H1 (cell line): ENCODE measurements around the gene MZF1. TPM values are rescaled to one million over a fixed set of nuclear protein-coding genes. Genes with fewer than 3 reads are reported as not detected.

Experiments used
- CTCF ChIA-PET: fragments of 300-600 bp; sonication (Branson Sonifier 250); formaldehyde crosslinking; loops from one replicate; lab custom pipeline; 2021; ENCODE audit not compliant: partially characterized antibody; lab: Charles Lee
- POLR2A ChIA-PET: fragments of 300-600 bp; sonication (Branson Sonifier 250); formaldehyde crosslinking; loops from one replicate; lab custom pipeline; 2021; ENCODE audit warnings: inconsistent platforms; ENCODE audit not compliant: partially characterized antibody; lab: Charles Lee
- DNase-seq, 2 experiments: peaks; one replicate each; pipeline versions ENCODE4 v3.0.0 to v3.0.0-alpha.2; 2010 to 2022; ENCODE audit warnings: low spot score in 2 of 2, low read depth in 1 of 2, mixed read lengths in 1 of 2
- FAIRE-seq: peaks from 2 replicates; lab custom pipeline; 2011; peaks lifted over from hg19 to GRCh38; lab: Jason Lieb, UNC
- H2AFZ ChIP-seq: 2 replicates; pipeline ENCODE4 v1.8.1; 2012; ENCODE audit warnings: low read length, inconsistent platforms
- H2AK5ac ChIP-seq: 2 replicates; pipeline ENCODE4 v1.6.1; 2013; ENCODE audit warnings: low read depth, low read length
- H2BK120ac ChIP-seq: replicated peaks from 2 replicates; pipeline ENCODE3; 2013; ENCODE audit warnings: low read depth, low read length, inconsistent platforms
- H2BK12ac ChIP-seq: 2 replicates; pipeline ENCODE4 v1.6.1; 2013; ENCODE audit warnings: low read depth, low read length
- H2BK15ac ChIP-seq: 2 replicates; pipeline ENCODE4 v1.6.1; 2013; ENCODE audit warnings: low read length
- H2BK20ac ChIP-seq: 2 replicates; pipeline ENCODE4 v1.6.1; 2013; ENCODE audit warnings: low read length
- H2BK5ac ChIP-seq: 2 replicates; pipeline ENCODE4 v1.6.1; 2013; ENCODE audit warnings: low read depth, low read length
- H3K14ac ChIP-seq: 2 replicates; pipeline ENCODE4 v1.6.1; 2013; ENCODE audit warnings: inconsistent platforms; ENCODE audit not compliant: insufficient read length
- H3K18ac ChIP-seq: 2 replicates; pipeline ENCODE4 v1.6.1; 2013; ENCODE audit warnings: low read length; ENCODE audit errors: extremely low read depth
- H3K23ac ChIP-seq: 2 replicates; pipeline ENCODE4 v1.6.1; 2013; ENCODE audit warnings: inconsistent platforms; ENCODE audit not compliant: insufficient read length
- H3K23me2 ChIP-seq: 2 replicates; pipeline ENCODE4 v1.6.1; 2013; ENCODE audit warnings: low read depth, low read length
- H3K27ac ChIP-seq: 2 replicates; pipeline ENCODE4 v1.6.1; 2011; ENCODE audit warnings: low read depth, low read length, inconsistent platforms
- H3K27me3 ChIP-seq, 4 experiments: replicated peaks in 1 of 4; 1 replicate in 1 of 4; 2 replicates in 3 of 4; pipeline versions ENCODE4 v1.6.1 to v1.8.1; 2011 to 2013; ENCODE audit warnings: low read length in 3 of 4, mild to moderate bottlenecking in 3 of 4, inconsistent platforms in 2 of 4, mixed read lengths in 2 of 4, moderate library complexity in 1 of 4; ENCODE audit not compliant: control insufficient read depth in 3 of 4, insufficient read depth in 3 of 4; ENCODE audit errors: extremely low read depth in 1 of 4
- H3K36me3 ChIP-seq, 4 experiments: 2 replicates each; pipeline versions ENCODE4 v1.6.1 to v1.8.1; 2011 to 2013; ENCODE audit warnings: mild to moderate bottlenecking in 4 of 4, low read length in 3 of 4, moderate library complexity in 2 of 4, control low read depth in 1 of 4, inconsistent platforms in 1 of 4; ENCODE audit not compliant: insufficient read depth in 4 of 4, control insufficient read depth in 2 of 4
- H3K4ac ChIP-seq: replicated peaks from 2 replicates; pipeline ENCODE3; 2013; ENCODE audit warnings: low read length, low read depth, mixed read lengths, inconsistent platforms; ENCODE audit not compliant: insufficient read length
- H3K4me1 ChIP-seq, 4 experiments: replicated peaks in 1 of 4; 1 replicate in 1 of 4; 2 replicates in 3 of 4; pipeline versions ENCODE4 v1.6.1 to v1.8.1; 2011 to 2013; ENCODE audit warnings: low read length in 3 of 4, inconsistent platforms in 2 of 4, mixed read lengths in 1 of 4; ENCODE audit not compliant: insufficient read depth in 4 of 4, control insufficient read depth in 3 of 4
- H3K4me2 ChIP-seq, 2 experiments: 2 replicates each; pipeline versions ENCODE4 v1.6.1 to v1.8.1; 2011 to 2013; ENCODE audit warnings: low read depth in 2 of 2, low read length in 2 of 2, control low read depth in 1 of 2, inconsistent platforms in 1 of 2, mild to moderate bottlenecking in 1 of 2; ENCODE audit not compliant: insufficient read depth in 1 of 2
- H3K4me3 ChIP-seq, 4 experiments: fragments of 200-600, 300-600 bp in 1 of 4; sonication (generic), shearing (Covaris generic), sonication (Bioruptor Twin) in 1 of 4; 2 replicates each; pipeline versions ENCODE4 v1.5.1 to v1.8.1; 2011 to 2016; ENCODE audit warnings: low read length in 4 of 4, low read depth in 3 of 4, control low read depth in 2 of 4, inconsistent platforms in 2 of 4, mild to moderate bottlenecking in 2 of 4, mixed read lengths in 1 of 4, moderate library complexity in 1 of 4; ENCODE audit not compliant: insufficient read depth in 2 of 4; ENCODE audit errors: extremely low read depth in 1 of 4
- H3K56ac ChIP-seq: replicated peaks from 2 replicates; pipeline ENCODE3; 2013; ENCODE audit warnings: low read depth, mild to moderate bottlenecking, mixed read lengths, low read length, inconsistent platforms; ENCODE audit not compliant: insufficient read length
- H3K79me1 ChIP-seq: 2 replicates; pipeline ENCODE4 v1.6.1; 2013; ENCODE audit warnings: low read depth, low read length, control low read depth
- H3K79me2 ChIP-seq, 2 experiments: 2 replicates each; pipeline versions ENCODE4 v1.6.1 to v1.8.1; 2012 to 2013; ENCODE audit warnings: low read length in 2 of 2, mild to moderate bottlenecking in 2 of 2, inconsistent platforms in 1 of 2; ENCODE audit not compliant: insufficient read depth in 2 of 2, control insufficient read depth in 1 of 2
- H3K9ac ChIP-seq, 4 experiments: replicated peaks in 1 of 4; 1 replicate in 1 of 4; 2 replicates in 3 of 4; pipeline versions ENCODE4 v1.6.1 to v1.8.1; 2011 to 2013; ENCODE audit warnings: low read depth in 3 of 4, low read length in 3 of 4, control low read depth in 2 of 4, mild to moderate bottlenecking in 2 of 4, moderate library complexity in 2 of 4, inconsistent platforms in 1 of 4; ENCODE audit errors: extremely low read depth in 1 of 4
- H3K9me3 ChIP-seq, 2 experiments: 2 replicates each; pipeline versions ENCODE4 v1.6.1 to v1.8.1; 2012 to 2013; ENCODE audit warnings: mild to moderate bottlenecking in 2 of 2, moderate library complexity in 2 of 2, control low read depth in 1 of 2, inconsistent platforms in 1 of 2, low read depth in 1 of 2, low read length in 1 of 2, mixed read lengths in 1 of 2; ENCODE audit not compliant: insufficient read depth in 2 of 2
- H4K20me1 ChIP-seq, 2 experiments: replicated peaks in 1 of 2; 2 replicates each; pipeline versions ENCODE3 to v1.8.1; 2011 to 2013; ENCODE audit warnings: inconsistent platforms in 2 of 2, low read length in 2 of 2, mild to moderate bottlenecking in 1 of 2; ENCODE audit not compliant: insufficient read depth in 2 of 2, control insufficient read depth in 1 of 2
- H4K5ac ChIP-seq: 2 replicates; pipeline ENCODE4 v1.6.1; 2013; ENCODE audit warnings: low read length, low read depth, mixed read lengths, inconsistent platforms; ENCODE audit not compliant: insufficient read length
- H4K8ac ChIP-seq: 2 replicates; pipeline ENCODE4 v1.8.0; 2013; ENCODE audit warnings: mild to moderate bottlenecking, moderate library complexity, low read length, inconsistent platforms; ENCODE audit not compliant: insufficient read depth; ENCODE audit errors: extremely low read depth
- H4K91ac ChIP-seq: replicated peaks from 2 replicates; pipeline ENCODE3; 2013; ENCODE audit warnings: low read length, mixed read lengths, inconsistent platforms; ENCODE audit not compliant: insufficient read length
- ASH2L ChIP-seq: fragments of 200-600, 300-600 bp; sonication (generic); IDR thresholded peaks from one replicate; pipeline ENCODE4 v1.7.1; 2017; ENCODE audit warnings: low read length
- GABPA ChIP-seq: IDR thresholded peaks from 2 replicates; pipeline ENCODE4 v1.6.1; 2011; ENCODE audit warnings: mild to moderate bottlenecking, low read length, moderate library complexity, borderline replicate concordance; ENCODE audit not compliant: insufficient read depth
- WGBS, 2 experiments: shearing (Covaris generic) in 1 of 2; methylation state at CpG; one replicate each; pipeline versions ENCODE4 v1.1.6 to v1.1.7; 2013 to 2015; ENCODE audit warnings: low lambda C conversion rate in 2 of 2, mixed read lengths in 2 of 2, inconsistent platforms in 1 of 2, low coverage in 1 of 2, missing lambda C conversion rate in 1 of 2; ENCODE audit not compliant: insufficient replicate concordance in 2 of 2, insufficient coverage in 1 of 2, insufficient read length in 1 of 2; ENCODE audit errors: extremely low coverage in 1 of 2, missing lambda C conversion rate in 1 of 2; 5-methylcytosine and 5-hydroxymethylcytosine counted together
- polyA plus RNA-seq, 7 experiments: library from polyadenylated mRNA; depleted of rRNA in 3 of 7; stranded (reverse) in 5 of 7; unstranded in 2 of 7; fragments of >200 nt in 5 of 7; fragments of 200-250 nt in 2 of 7; gene quantifications; 1 replicate in 5 of 7; 2 replicates in 1 of 7; 4 replicates in 1 of 7; pipeline versions ENCODE4 v1.2.1 to v1.2.3, GENCODE V29; 2011 to 2013; ENCODE audit warnings: missing spikeins in 2 of 7, mixed read lengths in 2 of 7
- total RNA-seq: library from RNA; stranded (reverse); fragmentation: NEBNext Ultra II Directional; extraction: Animal tissue kit (Norgen Biotek cat#: 25700); gene quantifications from 2 replicates; pipeline ENCODE4 v1.2.1, GENCODE V29; 2021

The MZF1 gene
- total and polyA plus RNA-seq, 2 of the 8 experiments (the other 6 are each of a cell fraction or from before 2014, with no cell fraction given), result 15.2 to 25.0 TPM

- Histone ChIP-seq H3K18ac (no peak overlapping the region), H3K9ac (no peak overlapping the region), H3K4ac (no peak overlapping the region), H3K27ac (no peak overlapping the region), H3K14ac (no peak overlapping the region), H3K79me1 (no peaks in the 10 kb centered on the region), H3K23me2 (peaks cover 5% of the 10 kb centered on the region), H3K27me3 (no peaks in the 10 kb centered on the region), H2BK20ac (no peak overlapping the region), H2AFZ (no peak overlapping the region), H3K23ac (no peak overlapping the region), H2BK5ac (no peak overlapping the region), H3K56ac (no peak overlapping the region), H2BK120ac (no peak overlapping the region), H3K36me3 (peaks cover 0 to 3% (median 0%) of the 10 kb centered on the region in 4 experiments; a peak in 1 of 8 replicates), H2BK15ac (no peak overlapping the region), H2AK5ac (no peak overlapping the region), H2BK12ac (no peak overlapping the region), H3K79me2 (peaks cover 0 to 3% of the 10 kb centered on the region in 2 experiments; a peak in 1 of 4 replicates), H3K4me1 (peaks cover 0 to 8% (median 0%) of the 10 kb centered on the region in 4 experiments; a peak in 3 of 7 replicates), H4K8ac (no peak overlapping the region), H3K4me3 (no peak overlapping the region), H4K5ac (no peak overlapping the region), H3K4me2 (no peak overlapping the region), H4K91ac (no peak overlapping the region), H4K20me1 (peaks cover 0 to 11% of the 10 kb centered on the region in 2 experiments), H3K9me3 (no peaks in the 10 kb centered on the region)
- DNase-seq, result no peak
- TF ChIP-seq ASH2L (no peak), GABPA (no peak)
- 92% methylated on average over 8 of the region's 8 CpGs; no CpG with 5 or more reads in 1 of the 2 experiments for WGBS, 2 experiments
- POLR2A ChIA-PET, result interaction anchor here (1.2 to 8.4 kb wide), 4 partner anchors 34 to 79 kb away, joined by 3 to 82 read pairs (median 6); partner anchors contain the start of gene ZBTB45
- FAIRE-seq, result no peak
- CTCF ChIA-PET, result interaction anchor here (0.7 to 3.0 kb wide), 9 partner anchors 12 to 75 kb away, joined by 3 to 24 read pairs (median 8); partner anchors contain the start of genes CHMP2A, UBE2M and ZBTB45
These were observed 6.5 kb upstream of the MZF1 start for GRCh38 chr19:58579473-58580142.
